Brain microvascular endothelial cell (primary cell): ENCODE results near the gene PIEZO1.

Experiments
- DNase-seq: peaks from one replicate; pipeline ENCODE4 v3.0.0-alpha.2; 2020
- H3K27ac ChIP-seq: fragments of 250-450 bp; sonication (Bioruptor Pico); 2 replicates; pipeline ENCODE4 v1.5.1; 2020; ENCODE audit warnings: mild to moderate bottlenecking, moderate library complexity
- H3K27me3 ChIP-seq: fragments of 250-450 bp; sonication (Bioruptor Pico); replicated peaks from 2 replicates; pipeline ENCODE4 v1.5.1; 2020; ENCODE audit warnings: mild to moderate bottlenecking
- H3K36me3 ChIP-seq: fragments of 250-450 bp; sonication (Bioruptor Pico); replicated peaks from 2 replicates; pipeline ENCODE4 v1.5.1; 2020; ENCODE audit warnings: mild to moderate bottlenecking
- H3K4me3 ChIP-seq: 2 replicates; pipeline ENCODE4 v1.5.1; 2011; ENCODE audit warnings: low read depth, mild to moderate bottlenecking, control low read depth, low read length, moderate library complexity
- CTCF ChIP-seq: IDR thresholded peaks from 2 replicates; pipeline ENCODE4 v1.5.1; 2011; ENCODE audit warnings: low read depth, mild to moderate bottlenecking, moderate library complexity, low read length, control low read depth, inconsistent platforms; ENCODE audit errors: missing control alignments
- in situ Hi-C: cut with HindIII; loops from 2 replicates; pipeline ENCODE4 v1.10.0; 2017; ENCODE audit warnings: low sequenced_read_pairs, low pct_ligation_motif_present

Gene PIEZO1

DNA sequence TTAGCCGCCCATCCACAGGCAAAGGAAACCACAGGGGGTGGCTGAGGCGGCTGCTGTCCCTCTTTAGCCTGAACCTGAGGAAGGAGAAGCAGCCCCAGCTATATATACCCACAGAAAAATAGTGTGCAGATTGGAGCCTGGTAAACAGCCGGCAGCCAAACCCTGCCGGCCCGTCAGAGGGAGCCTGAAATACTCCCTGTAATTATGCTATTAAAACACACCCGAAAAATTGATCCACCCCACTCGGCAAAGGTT, 6.8 kb downstream of the PIEZO1 start:
- in situ Hi-C loops = no loop called here
- no peak for DNase-seq
- no peaks in the 10 kb centered on the region for H3K36me3 ChIP-seq
- no peaks in the 10 kb centered on the region for H3K27me3 ChIP-seq
- no peak overlapping the region for H3K27ac ChIP-seq
- TF ChIP-seq CTCF = no peak
- no peak overlapping the region for H3K4me3 ChIP-seq

- Histone ChIP-seq H3K36me3 (no peaks in the 10 kb centered on the region), H3K27ac (no peak overlapping the region), H3K27me3 (no peaks in the 10 kb centered on the region), H3K4me3 (no peak overlapping the region)
- DNase-seq = no peak
- no peak for TF ChIP-seq CTCF
- in situ Hi-C loops = no loop called here
Measured at GRCh38 chr16:88777471-88778270, 7.3 kb downstream of the PIEZO1 start.

GRCh38 chr16:88775825-88776224, 9.2 kb downstream of the PIEZO1 start:
- H3K27me3 ChIP-seq = no peaks in the 10 kb centered on the region
- TF ChIP-seq CTCF = no peak
- in situ Hi-C loops = no loop called here

GRCh38 chr16:88774544-88775393, 10.3 kb downstream of the PIEZO1 start:
- no peak for TF ChIP-seq CTCF
- no peaks in the 10 kb centered on the region for H3K27me3 ChIP-seq
- H3K4me3 ChIP-seq = no peak overlapping the region
- H3K36me3 ChIP-seq = no peaks in the 10 kb centered on the region
- peak overlapping the region; percentile 80 for H3K27ac ChIP-seq
- in situ Hi-C loops = loop anchor here (25.0 kb wide), 1 partner anchor 388 kb away; the partner anchor contains the start of gene CDH15
- DNase-seq = no peak

More at GRCh38 chr16:88775825-88776224, 9.2 kb downstream of the PIEZO1 start:
- H3K36me3 ChIP-seq = no peaks in the 10 kb centered on the region
- DNase-seq = no peak
- H3K27ac ChIP-seq = no peak overlapping the region
- H3K4me3 ChIP-seq = no peak overlapping the region

DNA sequence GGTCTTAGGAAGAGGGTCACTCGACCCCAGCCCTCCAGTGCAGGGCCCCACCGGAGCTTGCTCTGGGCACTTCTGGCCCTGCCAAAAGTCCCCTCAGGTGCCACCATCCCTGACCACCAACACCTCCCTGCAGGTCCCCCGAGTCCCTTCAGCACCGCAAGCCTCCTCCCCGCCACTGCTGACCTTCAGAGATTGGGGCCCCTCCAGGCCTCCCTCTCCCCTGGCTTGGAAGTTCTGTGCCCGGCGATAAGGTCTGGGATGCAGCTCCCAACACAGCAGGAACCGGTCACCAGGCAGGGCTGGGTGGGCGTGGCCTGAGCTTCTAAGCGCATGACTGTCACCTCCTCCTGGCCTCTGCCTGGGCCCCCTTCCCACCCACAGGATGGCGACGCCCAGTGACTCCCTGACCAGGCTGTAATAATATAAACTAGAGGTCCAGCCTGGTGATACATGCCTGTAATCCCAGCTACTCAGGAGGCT, 11.2 kb downstream of the PIEZO1 start:
- Histone ChIP-seq H3K4me3 (no peak overlapping the region), H3K27ac (peak overlapping the region; percentile 80), H3K36me3 (no peaks in the 10 kb centered on the region), H3K27me3 (no peaks in the 10 kb centered on the region)
- DNase-seq = peak; percentile 82
- no peak for TF ChIP-seq CTCF
- in situ Hi-C loops = loop anchor here (25.0 kb wide), 1 partner anchor 388 kb away; the partner anchor contains the start of gene CDH15
